ENCODE results near the gene ZBTB16.

Gene ZBTB16

GRCh38 chr11:114261791-114262190 lies 202.3 kb downstream of the ZBTB16 start:
- DNase-seq (ENCODE audit: low spot score): no peak

GRCh38 chr11:114262681-114263512 lies 203.4 kb downstream of the ZBTB16 start:
- peak; percentile 15 for DNase-seq (ENCODE audit: low spot score)

GRCh38 chr11:114263513-114264170 lies 204.1 kb downstream of the ZBTB16 start:
- no peak for DNase-seq (ENCODE audit: low spot score)

DNA sequence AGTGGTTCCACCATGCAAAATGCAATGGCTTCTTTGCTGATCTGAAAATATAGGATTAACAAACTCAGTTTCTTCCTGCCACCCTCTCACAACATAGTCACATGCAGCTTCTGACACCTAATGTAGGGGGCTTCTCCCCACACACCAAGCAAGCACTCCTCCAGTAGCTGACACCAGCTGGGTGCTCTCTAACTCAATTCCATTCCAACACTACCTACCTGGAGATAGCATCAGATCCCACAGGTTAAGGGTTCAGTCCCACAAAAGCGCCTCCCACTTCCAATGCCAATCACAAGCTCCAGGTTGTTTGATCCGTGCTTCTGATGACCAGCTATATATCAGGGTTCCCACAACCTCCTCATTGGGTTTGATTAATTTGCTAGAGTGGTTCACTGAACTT lies 204.9 kb downstream of the ZBTB16 start:
- no peak for DNase-seq (ENCODE audit: low spot score)

DNA sequence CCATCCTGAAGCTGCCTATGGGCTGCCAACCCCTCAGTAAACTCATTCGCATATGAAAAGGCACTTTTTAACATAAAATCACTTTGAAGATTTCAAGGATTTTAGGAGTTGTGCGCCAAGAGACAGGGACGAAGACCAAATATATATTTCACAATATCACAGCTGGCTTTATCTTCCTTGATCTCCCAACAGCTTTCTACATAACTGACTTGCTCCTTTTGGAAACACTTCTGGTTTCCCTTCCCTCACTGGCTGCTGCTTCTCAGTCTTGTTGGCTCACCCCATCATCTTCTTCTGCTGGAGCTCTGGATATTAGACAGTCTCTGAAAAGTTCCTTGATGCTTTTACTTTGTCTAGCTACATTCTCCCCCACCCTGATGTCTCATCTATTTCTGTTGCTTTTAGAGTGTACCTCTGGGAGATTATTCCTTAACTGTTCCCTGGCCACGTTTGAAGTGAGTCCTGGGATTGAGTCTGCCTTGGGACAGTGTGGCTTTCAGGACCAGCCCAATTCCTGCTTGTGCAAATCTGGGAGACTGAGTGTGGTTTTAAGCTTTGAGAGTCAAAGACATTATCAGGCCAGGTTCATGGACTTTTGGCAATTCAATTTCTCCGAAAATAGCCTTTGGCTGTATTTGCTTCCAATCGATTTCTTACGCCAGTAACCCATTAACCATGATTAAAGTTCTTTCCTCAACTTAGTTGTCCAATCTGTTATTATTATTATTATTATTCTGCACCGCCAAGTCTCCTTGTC lies 205.8 kb downstream of the ZBTB16 start:
- no peak for DNase-seq (ENCODE audit: low spot score)

DNA sequence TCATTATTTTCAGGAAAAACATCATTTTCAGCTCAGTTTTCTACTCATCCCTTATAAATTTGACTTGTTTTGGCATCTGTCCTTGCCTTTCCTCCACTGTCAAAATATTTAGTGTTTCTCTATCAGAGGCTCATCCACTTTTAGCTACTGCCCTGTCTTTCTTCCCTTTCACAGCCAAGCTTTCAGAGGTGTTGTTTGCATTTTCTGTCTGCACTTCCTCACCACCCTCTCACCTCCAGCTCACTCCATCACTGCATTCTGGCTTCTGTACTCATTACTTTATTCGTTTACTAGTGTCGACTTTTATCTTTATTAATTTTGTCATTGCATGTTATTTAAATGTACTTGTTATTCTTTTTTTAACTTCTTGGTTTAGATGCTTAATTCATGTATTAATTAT lies 210.0 kb downstream of the ZBTB16 start:
- no peak for DNase-seq (ENCODE audit: low spot score)

DNA sequence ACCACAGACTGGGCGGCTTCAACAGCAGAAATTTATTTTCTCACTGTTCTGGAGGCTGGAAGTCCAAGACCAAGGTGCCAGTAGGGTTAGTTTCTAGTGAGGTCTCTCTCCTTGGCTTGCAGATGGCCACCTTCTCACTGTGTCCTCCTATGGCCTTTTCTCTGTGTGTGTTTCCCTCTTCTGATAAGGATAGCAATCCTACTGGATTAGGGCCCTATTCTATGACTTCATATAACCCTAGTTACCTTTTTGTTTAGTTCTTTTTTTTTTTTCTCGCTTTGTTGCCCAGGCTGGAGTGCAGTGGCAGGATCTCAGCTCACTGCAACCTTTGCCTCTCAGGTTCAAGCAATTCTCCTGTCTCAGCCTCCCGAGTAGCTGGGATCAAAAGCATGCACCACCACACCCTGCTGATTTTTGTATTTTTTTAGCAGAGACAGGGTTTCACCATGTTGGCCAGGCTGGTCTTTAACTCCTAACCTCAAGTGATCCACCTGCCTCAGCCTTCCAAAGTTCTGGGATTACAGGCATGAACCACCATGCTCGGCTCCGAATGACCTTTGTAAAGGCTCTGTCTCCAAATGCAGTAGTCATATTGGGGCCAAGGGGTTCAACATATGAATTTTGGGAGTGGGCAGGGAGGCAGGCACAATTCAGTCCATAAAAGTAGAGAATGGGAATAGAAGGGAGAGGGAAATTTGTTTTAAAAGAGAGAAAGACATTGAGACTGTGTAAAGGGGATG lies 211.2 kb downstream of the ZBTB16 start:
- DNase-seq (ENCODE audit: low spot score): no peak

DNA sequence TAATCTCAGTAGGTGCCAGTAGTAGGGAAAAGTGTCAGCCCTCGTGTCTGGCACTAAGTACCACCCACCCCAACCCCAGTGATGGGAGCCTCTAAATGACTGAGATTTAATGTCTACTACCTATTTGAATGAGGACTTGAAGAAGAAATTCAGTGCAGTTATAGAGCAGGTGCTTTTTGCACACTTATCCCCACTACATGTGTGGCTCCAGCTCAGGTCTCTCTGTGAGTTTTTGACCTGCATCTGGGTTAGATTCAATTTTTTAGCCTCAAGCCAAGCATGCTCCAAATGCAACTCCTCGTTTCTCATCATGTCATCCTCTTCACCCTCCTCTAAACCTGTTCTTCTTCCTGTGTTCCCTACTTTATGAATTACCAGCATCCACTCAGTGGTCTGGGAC lies 211.8 kb downstream of the ZBTB16 start:
- DNase-seq (ENCODE audit: low spot score): no peak

DNA sequence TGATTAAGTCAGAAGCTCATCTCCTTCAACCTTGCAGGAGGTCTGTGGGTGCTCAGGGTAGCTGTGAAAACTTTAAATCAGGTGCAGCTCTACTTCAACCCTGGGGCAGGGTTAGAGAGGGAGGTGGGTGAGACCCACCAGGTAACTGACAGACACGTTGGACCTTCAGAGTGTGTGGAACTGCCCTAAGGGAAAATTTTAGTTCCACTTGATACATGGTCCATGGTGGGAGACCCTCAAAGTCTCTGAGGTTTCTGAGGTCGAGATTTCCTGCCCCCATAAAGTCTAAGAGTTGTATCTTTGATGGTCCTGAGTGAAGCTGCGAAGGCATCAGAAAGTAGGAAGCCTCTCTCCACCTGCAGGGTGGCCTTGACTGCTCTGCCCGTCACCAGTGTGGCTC lies 212.8 kb downstream of the ZBTB16 start:
- DNase-seq (ENCODE audit: low spot score): no peak

GRCh38 chr11:114273071-114273470 lies 213.6 kb downstream of the ZBTB16 start:
- DNase-seq (ENCODE audit: low spot score): no peak

- DNase-seq (ENCODE audit: low spot score): no peak
These were observed 214.6 kb downstream of the ZBTB16 start for GRCh38 chr11:114273890-114274635.

DNA sequence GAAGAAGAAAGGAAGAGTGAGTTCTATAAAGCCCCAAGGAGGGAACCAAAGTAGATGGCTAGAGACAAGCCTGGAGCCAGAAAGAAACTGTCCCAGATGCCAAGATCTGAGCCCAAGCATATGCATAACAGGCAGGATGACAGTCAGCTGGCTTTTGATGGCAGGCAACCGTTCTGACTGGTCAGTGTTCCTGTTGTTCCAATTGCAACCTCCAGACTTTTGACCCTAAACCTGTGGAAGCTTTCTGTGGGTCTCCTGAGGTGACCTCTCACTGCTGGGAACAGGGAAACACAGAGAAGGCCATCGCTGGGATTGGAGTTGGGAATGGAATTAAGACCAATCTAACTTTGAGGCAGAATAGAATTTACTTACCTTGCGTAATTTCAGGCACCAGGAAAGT lies 215.1 kb downstream of the ZBTB16 start:
- DNase-seq (ENCODE audit: low spot score): no peak

DNA sequence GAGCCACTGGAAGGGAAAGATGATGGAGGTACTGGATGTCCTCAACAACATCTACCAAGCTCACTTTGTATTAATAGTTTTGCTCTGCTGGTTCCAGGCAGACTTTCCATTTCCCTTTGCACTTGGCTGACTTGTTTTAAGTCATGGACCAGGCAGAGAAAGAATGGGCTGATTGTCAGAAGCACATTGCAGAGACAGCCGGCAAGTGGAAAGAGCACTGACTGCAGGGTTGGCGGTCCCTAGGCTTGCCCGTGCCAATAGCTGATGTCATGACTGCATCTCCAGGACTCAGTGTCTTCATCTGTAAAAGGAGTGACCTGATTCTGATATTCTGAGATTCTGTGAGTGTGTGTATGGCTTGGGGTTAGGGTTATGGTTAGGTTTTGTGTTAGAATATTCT lies 215.8 kb downstream of the ZBTB16 start:
- no peak for DNase-seq (ENCODE audit: low spot score)

- no peak for DNase-seq (ENCODE audit: low spot score)
These were observed 216.6 kb downstream of the ZBTB16 start for GRCh38 chr11:114276077-114276476.

- DNase-seq (ENCODE audit: low spot score): no peak
These were observed 218.3 kb downstream of the ZBTB16 start for GRCh38 chr11:114277637-114278341.

- no peak for DNase-seq (ENCODE audit: low spot score)
These were observed 219.0 kb downstream of the ZBTB16 start for GRCh38 chr11:114278342-114279065.

- no peak for DNase-seq (ENCODE audit: low spot score)
These were observed 220.5 kb downstream of the ZBTB16 start for GRCh38 chr11:114279792-114280546.

DNA sequence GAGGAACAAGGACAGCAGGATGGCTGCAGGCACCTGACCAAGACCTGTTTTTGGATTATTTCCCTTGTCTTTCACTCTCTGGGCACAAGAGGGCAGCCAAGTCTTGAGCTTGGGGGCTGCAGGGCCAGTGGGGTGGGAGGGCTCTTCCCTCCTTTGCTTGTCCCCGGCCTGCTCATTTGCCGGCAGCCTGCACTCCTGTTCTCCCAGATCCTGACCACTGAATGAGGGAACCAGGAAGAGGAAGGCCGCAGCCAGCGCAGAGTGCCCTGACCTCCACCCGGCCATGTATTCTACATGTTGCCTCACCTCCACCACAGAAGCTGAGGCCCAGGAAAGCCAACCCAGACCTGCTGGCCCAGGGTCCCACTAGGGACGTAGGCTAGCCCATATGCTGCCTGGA lies 221.2 kb downstream of the ZBTB16 start:
- no peak for DNase-seq (ENCODE audit: low spot score)

DNA sequence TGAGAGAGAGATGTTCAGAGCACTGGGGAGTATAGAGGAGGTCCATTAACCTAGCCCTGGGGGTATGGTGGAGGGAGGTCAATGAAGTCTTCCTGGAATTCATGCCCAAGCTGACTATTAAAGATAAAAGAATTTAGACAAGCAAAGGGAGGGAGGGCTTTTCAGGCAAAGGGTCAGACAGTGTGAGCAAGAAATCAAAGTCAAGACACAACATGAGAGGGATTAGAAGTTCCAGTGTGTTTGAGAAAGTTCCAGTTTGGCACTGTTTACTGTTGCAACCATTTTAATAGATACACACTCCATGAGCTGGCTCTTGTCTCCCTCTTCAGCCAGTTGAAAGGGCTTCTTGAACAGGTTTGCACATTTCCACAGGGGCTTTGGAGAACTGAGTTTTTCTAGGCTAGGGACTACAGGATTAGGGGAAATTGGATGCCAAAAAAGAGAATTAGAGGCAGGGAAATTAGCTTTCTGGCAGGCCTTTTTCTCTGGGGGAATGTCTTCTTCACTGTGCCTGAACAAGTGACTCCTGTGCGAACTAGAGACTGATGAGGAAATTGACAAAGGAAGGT lies 222.0 kb downstream of the ZBTB16 start:
- no peak for DNase-seq (ENCODE audit: low spot score)
